ENCODE results near the gene CDKL2. TPM values are rescaled to one million over a fixed set of nuclear protein-coding genes. Genes with fewer than 3 reads are reported as not detected.
"Not testable (repeated sequence)": the region's sequence is repeated elsewhere in the genome, so short reads cannot be mapped to it uniquely, and the experiment has no call there.

Gene CDKL2
- total RNA-seq, 1 donor from 2014 or later: 3.0 TPM

GRCh38 chr4:75666299-75666698 lies 36.0 kb upstream of the CDKL2 start:
- peaks cover 49% of the 10 kb centered on the region for H3K4me1 Mint-ChIP-seq

GRCh38 chr4:75664604-75665003 lies 34.3 kb upstream of the CDKL2 start:
- H3K27ac Mint-ChIP-seq; H3K9me3 Mint-ChIP-seq; H3K4me3 Mint-ChIP-seq; DNase-seq (ENCODE audit: low spot score in 2 of 2, unreplicated experiment in 2 of 2); H3K36me3 Mint-ChIP-seq; H3K27me3 Mint-ChIP-seq (ENCODE audit: low read depth): not testable (repeated sequence)
- peaks cover 39% of the 10 kb centered on the region for H3K4me1 Mint-ChIP-seq

More at GRCh38 chr4:75666299-75666698, 36.0 kb upstream of the CDKL2 start:
- Mint-ChIP-seq H3K27ac (peak overlapping the region; percentile 69), H3K9me3 (no peaks in the 10 kb centered on the region), H3K36me3 (peaks cover 4% of the 10 kb centered on the region), H3K27me3 (ENCODE audit: low read depth) (no peaks in the 10 kb centered on the region), H3K4me3 (no peak overlapping the region)
- TF ChIP-seq CTCF (IDR thresholded peaks at IDR 0.05; ENCODE audit: unreplicated experiment): no peak
- DNase-seq (ENCODE audit: low spot score in 2 of 2, unreplicated experiment in 2 of 2): no peak

- Mint-ChIP-seq H3K27ac (peak overlapping the region; percentile 26), H3K36me3 (peaks cover 21% of the 10 kb centered on the region), H3K9me3 (no peaks in the 10 kb centered on the region), H3K27me3 (ENCODE audit: low read depth) (no peaks in the 10 kb centered on the region), H3K4me1 (peaks cover 19% of the 10 kb centered on the region), H3K4me3 (no peak overlapping the region)
- no peak for TF ChIP-seq CTCF (IDR thresholded peaks at IDR 0.05; ENCODE audit: unreplicated experiment)
- no peak for DNase-seq (ENCODE audit: low spot score in 2 of 2, unreplicated experiment in 2 of 2)
These were observed 32.3 kb upstream of the CDKL2 start for GRCh38 chr4:75662626-75663025.

- Mint-ChIP-seq H3K4me3 (no peak overlapping the region), H3K4me1 (peaks cover 3% of the 10 kb centered on the region), H3K27ac (no peak overlapping the region), H3K9me3 (no peaks in the 10 kb centered on the region), H3K36me3 (peaks cover 30% of the 10 kb centered on the region), H3K27me3 (ENCODE audit: low read depth) (no peaks in the 10 kb centered on the region)
- no peak for TF ChIP-seq CTCF (IDR thresholded peaks at IDR 0.05; ENCODE audit: unreplicated experiment)
- no peak for DNase-seq (ENCODE audit: low spot score in 2 of 2, unreplicated experiment in 2 of 2)
These were observed 30.2 kb upstream of the CDKL2 start for GRCh38 chr4:75660491-75660890.

GRCh38 chr4:75659512-75660031 lies 29.2 kb upstream of the CDKL2 start:
- H3K4me1 Mint-ChIP-seq: no peaks in the 10 kb centered on the region
- H3K36me3 Mint-ChIP-seq: peaks cover 34% of the 10 kb centered on the region
- no peaks in the 10 kb centered on the region for H3K27me3 Mint-ChIP-seq (ENCODE audit: low read depth)
- DNase-seq (ENCODE audit: low spot score in 2 of 2, unreplicated experiment in 2 of 2): no peak
- H3K4me3 Mint-ChIP-seq: no peak overlapping the region
- H3K27ac Mint-ChIP-seq: no peak overlapping the region
- no peaks in the 10 kb centered on the region for H3K9me3 Mint-ChIP-seq
- TF ChIP-seq CTCF (IDR thresholded peaks at IDR 0.05; ENCODE audit: unreplicated experiment): no peak

GRCh38 chr4:75658876-75659275 lies 28.5 kb upstream of the CDKL2 start:
- no peak overlapping the region for H3K4me3 Mint-ChIP-seq
- DNase-seq (ENCODE audit: low spot score in 2 of 2, unreplicated experiment in 2 of 2): no peak
- H3K9me3 Mint-ChIP-seq: no peaks in the 10 kb centered on the region
- no peak overlapping the region for H3K27ac Mint-ChIP-seq
- no peaks in the 10 kb centered on the region for H3K4me1 Mint-ChIP-seq
- no peaks in the 10 kb centered on the region for H3K27me3 Mint-ChIP-seq (ENCODE audit: low read depth)
- H3K36me3 Mint-ChIP-seq: peaks cover 39% of the 10 kb centered on the region
- TF ChIP-seq CTCF (IDR thresholded peaks at IDR 0.05; ENCODE audit: unreplicated experiment): no peak
